HFF-Myc (cell line): Measurements from ENCODE around the gene PKIG.
A peak's percentile ranks its signal among the peaks of the same experiment; 100 is the strongest.

Source experiments
- DNase-seq: peaks from one replicate; pipeline ENCODE4 v3.0.0-alpha.2; 2011; ENCODE audit warnings: low read depth; ENCODE audit errors: extremely low read depth
- H3K4me3 ChIP-seq: replicated peaks from 2 replicates; pipeline ENCODE4 v1.5.1; 2011; ENCODE audit warnings: low read depth, mild to moderate bottlenecking, control low read depth, low read length
- CTCF ChIP-seq: IDR thresholded peaks from 2 replicates; pipeline ENCODE4 v1.5.1; 2012; ENCODE audit warnings: mild to moderate bottlenecking, low read depth, low read length, control low read depth; ENCODE audit errors: missing control alignments

PKIG gene

GRCh38 chr20:44642203-44643153 is 60.1 kb downstream of the PKIG start:
- H3K4me3 ChIP-seq: no peak overlapping the region
- TF ChIP-seq CTCF: no peak
- peak; percentile 77 for DNase-seq

GRCh38 chr20:44643154-44643519 is 60.8 kb downstream of the PKIG start:
- TF ChIP-seq CTCF: no peak
- no peak overlapping the region for H3K4me3 ChIP-seq
- DNase-seq: no peak

GRCh38 chr20:44643596-44644229 is 61.3 kb downstream of the PKIG start:
- DNase-seq: peak; percentile 59
- TF ChIP-seq CTCF: no peak
- no peak overlapping the region for H3K4me3 ChIP-seq

GRCh38 chr20:44644230-44644617 is 61.8 kb downstream of the PKIG start:
- TF ChIP-seq CTCF: no peak
- DNase-seq: no peak
- H3K4me3 ChIP-seq: no peak overlapping the region

GRCh38 chr20:44644667-44645131 is 62.3 kb downstream of the PKIG start:
- TF ChIP-seq CTCF: no peak
- no peak for DNase-seq
- H3K4me3 ChIP-seq: no peak overlapping the region

GRCh38 chr20:44646023-44646640 is 63.8 kb downstream of the PKIG start:
- no peak for TF ChIP-seq CTCF
- H3K4me3 ChIP-seq: no peak overlapping the region
- no peak for DNase-seq
